DOHH2 (cell line): ENCODE measurements around the gene MC2R.
"Not testable (repeated sequence)": the region's sequence is repeated elsewhere in the genome, so short reads cannot be mapped to it uniquely, and the experiment has no call there.

Experiments used
- EZH2phosphoT487 ChIP-seq: fragments of 200-600 bp; sonication (generic); IDR thresholded peaks from 2 replicates; pipeline ENCODE4 v1.6.1; 2017; ENCODE audit warnings: borderline replicate concordance, mild to moderate bottlenecking, antibody characterized with exemption, low read length, moderate library complexity, mixed read lengths
- TF ChIP-seq, protein P1 (sequence below): fragments of 200-600 bp; sonication (generic); IDR thresholded peaks from one replicate; pipeline ENCODE4 v1.5.1; 2014; ENCODE audit warnings: antibody characterized with exemption, mild to moderate bottlenecking, low read depth, low read length; ENCODE audit not compliant: poor library complexity, severe bottlenecking

DNA sequence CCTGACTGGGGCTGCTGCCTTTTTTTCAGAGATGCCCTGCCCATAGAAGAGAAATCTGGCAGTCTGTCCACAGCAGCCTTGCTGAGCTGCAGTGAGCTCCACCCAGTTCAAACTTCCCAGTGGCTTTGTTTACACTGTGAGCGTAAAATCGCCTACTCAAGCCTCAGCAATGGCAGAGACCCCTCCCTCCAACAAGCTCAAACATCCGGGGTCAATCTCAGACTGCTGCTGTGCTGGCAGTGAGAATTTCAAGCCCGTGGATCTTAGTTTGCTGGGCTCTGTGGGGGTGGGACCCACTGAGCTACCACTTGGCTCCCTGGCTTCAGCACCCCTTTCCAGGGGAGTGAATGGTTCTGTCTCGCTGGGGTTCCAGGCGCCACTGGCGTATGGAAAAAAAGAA is 52.4 kb downstream of the MC2R start:
- TF ChIP-seq, protein P1, sequence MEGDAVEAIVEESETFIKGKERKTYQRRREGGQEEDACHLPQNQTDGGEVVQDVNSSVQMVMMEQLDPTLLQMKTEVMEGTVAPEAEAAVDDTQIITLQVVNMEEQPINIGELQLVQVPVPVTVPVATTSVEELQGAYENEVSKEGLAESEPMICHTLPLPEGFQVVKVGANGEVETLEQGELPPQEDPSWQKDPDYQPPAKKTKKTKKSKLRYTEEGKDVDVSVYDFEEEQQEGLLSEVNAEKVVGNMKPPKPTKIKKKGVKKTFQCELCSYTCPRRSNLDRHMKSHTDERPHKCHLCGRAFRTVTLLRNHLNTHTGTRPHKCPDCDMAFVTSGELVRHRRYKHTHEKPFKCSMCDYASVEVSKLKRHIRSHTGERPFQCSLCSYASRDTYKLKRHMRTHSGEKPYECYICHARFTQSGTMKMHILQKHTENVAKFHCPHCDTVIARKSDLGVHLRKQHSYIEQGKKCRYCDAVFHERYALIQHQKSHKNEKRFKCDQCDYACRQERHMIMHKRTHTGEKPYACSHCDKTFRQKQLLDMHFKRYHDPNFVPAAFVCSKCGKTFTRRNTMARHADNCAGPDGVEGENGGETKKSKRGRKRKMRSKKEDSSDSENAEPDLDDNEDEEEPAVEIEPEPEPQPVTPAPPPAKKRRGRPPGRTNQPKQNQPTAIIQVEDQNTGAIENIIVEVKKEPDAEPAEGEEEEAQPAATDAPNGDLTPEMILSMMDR, result not testable (repeated sequence)
- TF ChIP-seq EZH2phosphoT487, result not testable (repeated sequence)
